ENCODE results near the gene CAPN15. TPM values are rescaled to one million over a fixed set of nuclear protein-coding genes. Genes with fewer than 3 reads are reported as not detected.
A peak's percentile ranks its signal among the peaks of the same experiment; 100 is the strongest.
"Not testable (repeated sequence)": the region's sequence is repeated elsewhere in the genome, so short reads cannot be mapped to it uniquely, and the experiment has no call there.

CAPN15 gene
- total RNA-seq (10 to 100 TPM; 33.8 to 57.2 TPM), polyA plus RNA-seq (ENCODE audit: insufficient read length in 6 of 6) (10 to 100 TPM; 16.7 to 45.3 (median 26.0) TPM)
- long read RNA-seq, donor 1, partial matches to known transcripts, result 0 of 2 reads
- long read RNA-seq, donor 1, other reads (novel, unspliced or antisense), result 0 of 2 reads
- long read RNA-seq, donor 2, result 0 reads
- long read RNA-seq, donor 3, result 0 reads
- long read RNA-seq, donor 4, partial matches to known transcripts, result 1 of 1 reads
- long read RNA-seq, donor 4, other reads (novel, unspliced or antisense), result 0 of 1 reads
- long read RNA-seq, donor 5, partial matches to known transcripts, result 0 of 1 reads
- long read RNA-seq, donor 5, other reads (novel, unspliced or antisense), result 0 of 1 reads
- long read RNA-seq, donor 6, partial matches to known transcripts, result 0 of 2 reads
- long read RNA-seq, donor 6, other reads (novel, unspliced or antisense), result 0 of 2 reads
- long read RNA-seq, donor 7, result 0 reads
- long read RNA-seq, donor 8, partial matches to known transcripts, result 0 of 1 reads
- long read RNA-seq, donor 8, other reads (novel, unspliced or antisense), result 0 of 1 reads
- long read RNA-seq, donor 9, result 0 reads
- long read RNA-seq, donor 10, partial matches to known transcripts, result 1 of 2 reads
- long read RNA-seq, donor 10, other reads (novel, unspliced or antisense), result 1 of 2 reads
- long read RNA-seq, donor 11, result 0 reads
- long read RNA-seq, donor 12, full-length matches to known transcripts, result 2 of 2 reads
- long read RNA-seq, donor 12, partial matches to known transcripts, result 0 of 2 reads
- long read RNA-seq, donor 12, other reads (novel, unspliced or antisense), result 0 of 2 reads

GRCh38 chr16:527015-527903 is at the start of gene CAPN15:
Gene CAPN15 (plus strand): TSS chr16:527712. CDS start chr16:546839, 19,127 bp downstream.
- peaks cover 0 to 8% of the 10 kb centered on the region in 2 donors for H3K36me3 ChIP-seq
- peak within 1 kb of the TSS; percentile 79 to 88 for H3K4me3 ChIP-seq
- H3K27ac ChIP-seq, result peak within 1 kb of the TSS; percentile 97 to 98
- no peaks in the 10 kb centered on the region for H3K27me3 ChIP-seq
- intact Hi-C loops (cut with DNase I), result no loop called here
- peak; percentile 90 for ATAC-seq
- no peaks in the 10 kb centered on the region for H3K9me3 ChIP-seq
- peak; percentile 87 to 95 (median 93) for DNase-seq
- H3K4me1 ChIP-seq, result peaks cover 21 to 47% of the 10 kb centered on the region in 2 donors
- peak in 1 of 2 donors; percentile 49 for TF ChIP-seq CTCF (IDR thresholded peaks at IDR 0.05)

- H3K4me3 ChIP-seq; intact Hi-C loops (cut with DNase I); ATAC-seq; H3K27ac ChIP-seq; H3K9me3 ChIP-seq; DNase-seq; H3K27me3 ChIP-seq: not testable (repeated sequence)
- peaks cover 0 to 17% of the 10 kb centered on the region in 2 donors for H3K4me1 ChIP-seq
- H3K36me3 ChIP-seq, result peaks cover 0 to 13% of the 10 kb centered on the region in 2 donors
Measured at GRCh38 chr16:478287-478686, 49.2 kb upstream of the CAPN15 start.

- TF ChIP-seq CTCF (IDR thresholded peaks at IDR 0.05), result no peak
- H3K27ac ChIP-seq, result no peak overlapping the region
- no peak overlapping the region for H3K4me3 ChIP-seq
- H3K27me3 ChIP-seq, result no peaks in the 10 kb centered on the region
- intact Hi-C loops (cut with DNase I), result no loop called here
- DNase-seq (peak in 1 of 4 donors; percentile 61), ATAC-seq (no peak)
- H3K9me3 ChIP-seq, result no peaks in the 10 kb centered on the region
- H3K36me3 ChIP-seq, result peaks cover 0 to 18% of the 10 kb centered on the region in 2 donors
- peaks cover 0 to under 1% of the 10 kb centered on the region in 2 donors for H3K4me1 ChIP-seq
Measured at GRCh38 chr16:482468-483185, 44.9 kb upstream of the CAPN15 start.

- no peak overlapping the region for H3K4me3 ChIP-seq
- no peak for TF ChIP-seq CTCF (IDR thresholded peaks at IDR 0.05)
- H3K36me3 ChIP-seq, result peaks cover 0 to 18% of the 10 kb centered on the region in 2 donors
- H3K4me1 ChIP-seq, result no peaks in the 10 kb centered on the region
- intact Hi-C loops (cut with DNase I), result no loop called here
- H3K27me3 ChIP-seq, result no peaks in the 10 kb centered on the region
- DNase-seq, result peak in 1 of 4 donors; percentile 53
- ATAC-seq, result peak; percentile 66
- H3K27ac ChIP-seq, result no peak overlapping the region
- no peaks in the 10 kb centered on the region for H3K9me3 ChIP-seq
Measured at GRCh38 chr16:483341-484075, 44.0 kb upstream of the CAPN15 start.
